Lower leg skin (tissue), 4 donors: Measurements from ENCODE around the gene ENAH. TPM values are rescaled to one million over a fixed set of nuclear protein-coding genes. Genes with fewer than 3 reads are reported as not detected.

Experiments used
- DNase-seq, 2 donors: peaks; one replicate each; pipeline ENCODE4 v3.0.0-alpha.2; 2019; ENCODE audit warnings: low spot score in 2 of 2
- H3K4me3 ChIP-seq: fragments of 200-600 bp; sonication (generic); 2 replicates; pipeline ENCODE4 v1.5.1; 2017; ENCODE audit warnings: mild to moderate bottlenecking, low read depth; ENCODE audit not compliant: poor library complexity, severe bottlenecking
- CTCF ChIP-seq, 3 donors: fragments of 450-650 bp; IDR thresholded peaks; one replicate each; pipeline ENCODE4 v1.5.1; 2016; ENCODE audit warnings: antibody characterized with exemption in 3 of 3, mild to moderate bottlenecking in 3 of 3, moderate library complexity in 2 of 3
- POLR2A ChIP-seq, 2 donors: fragments of 450-650 bp; IDR thresholded peaks; one replicate each; pipeline ENCODE4 v1.6.1; 2016 to 2017; ENCODE audit warnings: antibody characterized with exemption in 2 of 2, mild to moderate bottlenecking in 1 of 2, moderate library complexity in 1 of 2
- WGBS, 2 donors: methylation state at CpG; one replicate each; pipeline ENCODE4 v1.1.5; 2018; 5-methylcytosine and 5-hydroxymethylcytosine counted together
- intact Hi-C: fragments of 100-400 bp; cut with DNase I; formaldehyde crosslinking; loops from one replicate; pipeline ENCODE4 v1.15.0; 2023; ENCODE audit warnings: low total_unique reads
- total RNA-seq, 4 donors: library from RNA; depleted of rRNA; stranded (reverse); fragments of >200 nt; gene quantifications; one replicate each; pipeline ENCODE4 v1.1.0, GENCODE V29; 2016

ENAH gene
- total RNA-seq, 4 donors from 2014 or later = 32.5 to 37.4 (median 35.2) TPM

GRCh38 chr1:225508538-225509375, 144.2 kb downstream of the ENAH start:
- no peak overlapping the region for H3K4me3 ChIP-seq
- peak in 1 of 2 donors; percentile 47 for DNase-seq
- no peak for TF ChIP-seq CTCF (IDR thresholded peaks at IDR 0.05)
- no peak for TF ChIP-seq POLR2A (IDR thresholded peaks at IDR 0.05)
- WGBS, 2 donors = 79 to 81% methylated on average over 11 of the region's 12 CpGs
- intact Hi-C loops = no loop called here

GRCh38 chr1:225506727-225507126, 146.2 kb downstream of the ENAH start:
- no peak overlapping the region for H3K4me3 ChIP-seq
- intact Hi-C loops = no loop called here
- DNase-seq = no peak
- TF ChIP-seq POLR2A (IDR thresholded peaks at IDR 0.05) = no peak
- WGBS, 2 donors = 61 to 65% methylated on average over 1 of the region's 1 CpG

- WGBS, 2 donors = 56 to 65% methylated on average over 2 of the region's 2 CpGs
- H3K4me3 ChIP-seq = no peak overlapping the region
- intact Hi-C loops = no loop called here
- no peak for TF ChIP-seq CTCF (IDR thresholded peaks at IDR 0.05)
- TF ChIP-seq POLR2A (IDR thresholded peaks at IDR 0.05) = no peak
- no peak for DNase-seq
Measured at GRCh38 chr1:225504776-225505175, 148.1 kb downstream of the ENAH start.

- TF ChIP-seq CTCF (IDR thresholded peaks at IDR 0.05) (no peak), POLR2A (IDR thresholded peaks at IDR 0.05) (no peak)
- no peak overlapping the region for H3K4me3 ChIP-seq
- DNase-seq = no peak
- WGBS, 2 donors = 82 to 92% methylated on average over 4 of the region's 4 CpGs
- intact Hi-C loops = no loop called here
Measured at GRCh38 chr1:225500624-225501192, 152.2 kb downstream of the ENAH start.

- TF ChIP-seq CTCF (IDR thresholded peaks at IDR 0.05) (no peak), POLR2A (IDR thresholded peaks at IDR 0.05) (no peak)
- 70 to 72% methylated on average over 4 of the region's 4 CpGs for WGBS, 2 donors
- H3K4me3 ChIP-seq = no peak overlapping the region
- DNase-seq = no peak
- intact Hi-C loops = no loop called here
Measured at GRCh38 chr1:225498549-225499136, 154.3 kb downstream of the ENAH start.

GRCh38 chr1:225494789-225495359, 158.0 kb downstream of the ENAH start:
- intact Hi-C loops = no loop called here
- DNase-seq = no peak
- H3K4me3 ChIP-seq = no peak overlapping the region
- TF ChIP-seq POLR2A (IDR thresholded peaks at IDR 0.05) = no peak
- no peak for TF ChIP-seq CTCF (IDR thresholded peaks at IDR 0.05)
- WGBS, 2 donors = 85 to 86% methylated on average over 7 of the region's 7 CpGs
